CD1c-positive myeloid dendritic cell (primary cell): ENCODE data around the gene TMPRSS13.
"Not testable (repeated sequence)": the region's sequence is repeated elsewhere in the genome, so short reads cannot be mapped to it uniquely, and the experiment has no call there.

ENCODE experiments used
- DNase-seq: peaks from one replicate; pipeline ENCODE4 v3.0.0-alpha.2; 2016; ENCODE audit errors: extremely low spot score

TMPRSS13 gene

DNA sequence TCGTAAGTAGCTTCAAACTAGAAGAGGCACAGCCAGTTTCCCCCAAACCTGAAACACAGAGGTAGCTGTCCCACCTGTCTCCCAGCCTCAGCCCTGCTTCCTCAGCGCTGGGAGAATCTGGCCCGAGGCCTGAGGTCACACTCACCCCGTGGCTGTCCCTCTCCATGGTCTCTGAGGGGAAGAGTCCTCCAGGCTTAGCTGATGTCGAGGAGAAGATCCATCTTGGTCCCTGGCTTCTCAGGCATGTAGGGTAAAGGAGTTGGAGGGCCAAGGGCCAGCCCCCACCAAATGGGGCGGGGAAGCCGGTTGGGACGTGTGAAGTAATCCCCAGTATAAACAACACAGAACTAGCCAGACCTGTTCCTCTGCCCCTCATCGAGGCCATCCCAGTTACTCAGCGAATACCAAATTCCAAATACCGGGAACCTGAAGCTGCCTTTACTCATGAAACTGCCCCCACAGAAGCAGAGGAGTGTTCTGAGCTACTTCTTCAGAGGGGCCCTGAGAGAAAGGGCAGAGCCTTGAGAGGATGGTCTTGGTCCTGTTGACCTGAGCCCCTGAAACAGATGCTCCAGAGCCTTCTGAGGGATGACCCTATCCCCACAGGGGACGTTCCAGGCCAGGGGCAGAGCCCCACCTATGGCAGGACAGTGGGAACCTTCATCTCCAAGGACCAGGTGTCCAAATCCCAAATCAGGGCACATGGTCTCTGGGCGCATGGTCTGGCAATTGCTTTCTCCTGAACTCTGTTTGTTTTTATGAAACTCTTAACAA lies at the start of gene TMPRSS13:
TSS of gene TMPRSS13 (minus strand) at position 261 of the 774 bp plus-strand sequence. CDS start at position 166, 95 bp downstream.
- DNase-seq = no peak

DNA sequence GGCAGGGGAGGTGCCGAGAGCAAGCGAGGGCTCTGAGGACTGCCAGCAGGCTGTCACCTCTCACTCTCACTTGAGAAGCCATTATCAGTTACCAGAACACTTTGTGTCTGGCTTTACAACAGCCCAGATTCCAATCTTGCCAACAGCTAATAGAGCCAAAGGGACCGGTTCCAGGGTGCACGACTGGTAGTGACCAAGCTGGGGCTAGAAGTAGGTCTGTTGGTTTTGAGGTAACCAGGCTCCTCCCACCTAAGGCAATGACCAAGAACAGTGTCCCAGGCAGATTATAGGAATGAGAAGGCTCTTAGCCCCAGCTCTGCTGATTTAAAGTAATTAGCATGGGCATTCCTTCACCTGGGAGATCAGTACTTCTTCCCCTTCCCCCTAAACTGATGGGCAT lies 49.8 kb upstream of the TMPRSS13 start:
- DNase-seq = peak; percentile 2

DNA sequence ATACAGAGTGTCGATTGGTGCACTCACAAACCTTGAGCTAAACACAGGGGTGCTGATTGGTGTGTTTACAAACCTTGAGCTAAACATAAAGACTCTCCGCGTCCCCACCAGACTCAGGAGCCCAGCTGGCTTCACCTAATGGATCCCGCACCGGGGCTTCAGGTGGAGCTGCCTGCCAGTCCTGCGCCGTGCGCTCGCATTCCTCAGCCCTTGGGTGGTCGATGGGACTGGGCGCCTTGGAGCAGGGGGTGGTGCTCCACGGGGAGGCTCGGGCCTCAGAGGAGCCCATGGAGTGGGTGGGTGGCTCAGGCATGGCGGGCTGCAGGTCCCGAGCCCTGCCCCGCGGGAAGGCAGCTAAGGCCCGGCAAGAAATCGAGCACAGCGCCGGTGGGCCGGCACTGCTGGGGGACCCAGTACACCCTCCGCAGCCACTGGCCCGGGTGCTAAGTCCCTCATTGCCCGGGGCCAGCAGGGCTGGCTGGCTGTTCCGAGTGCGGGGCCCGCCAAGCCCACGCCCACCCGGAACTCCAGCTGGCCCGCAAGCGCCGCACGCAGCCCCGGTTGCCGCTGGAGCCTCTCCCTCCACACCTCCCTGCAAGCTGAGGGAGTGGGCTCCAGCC lies 49.2 kb upstream of the TMPRSS13 start:
- not testable (repeated sequence) for DNase-seq

DNA sequence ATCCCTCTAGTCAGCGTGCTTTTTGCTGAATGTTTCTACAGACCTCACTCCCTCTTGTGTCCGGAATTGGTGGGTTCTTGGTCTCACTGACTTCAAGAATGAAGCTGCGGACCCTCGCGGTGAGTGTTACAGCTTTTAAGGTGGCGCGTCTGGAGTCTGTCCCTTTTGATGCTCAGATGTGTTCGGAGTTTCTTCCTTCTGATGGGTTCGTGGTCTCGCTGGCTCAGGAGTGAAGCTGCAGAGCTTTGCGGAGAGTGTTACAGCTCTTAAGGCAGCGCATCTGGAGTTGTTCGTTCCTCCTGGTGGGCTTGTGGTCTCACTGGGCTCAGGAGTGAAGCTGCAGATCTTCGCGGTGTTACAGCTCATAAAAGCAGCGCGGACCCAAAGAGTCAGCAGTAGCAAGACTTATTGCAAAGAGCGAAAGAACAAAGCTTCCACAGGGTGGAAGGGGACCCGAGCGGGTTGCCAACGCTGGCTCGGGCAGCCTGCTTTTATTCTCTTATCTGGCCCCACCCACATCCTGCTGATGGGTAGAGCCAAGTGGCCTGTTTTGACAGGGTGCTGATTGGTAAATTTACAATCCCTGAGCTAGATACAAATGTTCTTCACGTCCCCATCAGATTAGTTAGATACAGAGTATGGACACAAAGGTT lies 48.5 kb upstream of the TMPRSS13 start:
- not testable (repeated sequence) for DNase-seq

DNA sequence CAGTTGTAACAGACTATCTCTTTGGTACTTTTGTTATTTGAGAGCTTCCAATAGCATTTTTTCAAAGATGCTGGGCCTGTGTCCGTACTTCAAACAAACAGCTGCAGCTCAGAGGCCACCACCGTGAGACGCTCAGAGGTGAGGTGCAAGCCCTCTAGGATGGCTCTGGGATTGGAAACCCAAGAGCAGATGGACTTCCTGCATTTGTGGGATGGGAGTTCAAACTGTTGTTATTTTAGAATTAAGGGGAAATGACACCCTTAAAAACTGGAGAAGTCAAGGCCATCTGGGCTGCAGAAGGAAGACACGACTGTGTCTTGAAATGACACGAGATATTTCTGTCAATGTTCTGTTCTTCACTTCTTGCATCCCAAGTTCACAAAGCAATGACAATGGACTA lies 47.8 kb upstream of the TMPRSS13 start:
- DNase-seq = peak; percentile 53

DNA sequence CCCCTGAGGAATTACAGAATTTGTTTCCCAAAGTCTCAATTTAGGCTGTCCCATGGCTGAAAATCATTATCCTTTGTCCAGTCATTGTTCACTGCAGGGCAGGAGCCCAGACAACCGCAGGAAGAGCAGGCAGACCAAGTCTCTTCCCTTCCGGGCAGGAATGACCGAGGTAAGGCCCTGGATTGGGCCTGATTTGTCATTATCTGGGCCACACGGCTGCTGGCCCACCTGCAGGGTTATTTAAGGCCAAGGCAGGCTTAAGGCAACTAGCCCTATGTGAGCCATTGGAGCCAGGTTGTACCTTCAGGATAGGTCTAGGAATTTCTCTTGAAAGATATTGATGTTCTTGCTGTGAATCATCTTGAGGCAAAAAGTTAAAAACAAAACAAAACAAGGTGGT lies 47.2 kb upstream of the TMPRSS13 start:
- DNase-seq = no peak

DNA sequence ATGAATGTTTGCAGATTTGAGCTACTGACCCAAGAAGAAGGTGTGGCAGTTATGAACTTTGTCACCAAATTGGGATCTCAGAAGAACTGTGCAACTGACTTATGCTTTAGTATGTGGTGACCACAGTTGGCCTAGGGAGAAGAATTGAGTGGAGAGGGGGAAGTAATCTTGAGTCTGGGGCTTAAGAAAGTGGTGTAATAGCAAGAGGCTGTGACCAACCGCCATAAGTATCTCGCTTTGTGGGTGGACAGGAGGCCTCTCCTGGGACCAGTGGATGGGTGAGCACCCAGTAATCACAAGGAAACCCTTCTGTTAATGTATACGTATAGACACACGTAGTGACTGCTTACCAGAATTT lies 44.3 kb upstream of the TMPRSS13 start:
- peak; percentile 69 for DNase-seq

DNA sequence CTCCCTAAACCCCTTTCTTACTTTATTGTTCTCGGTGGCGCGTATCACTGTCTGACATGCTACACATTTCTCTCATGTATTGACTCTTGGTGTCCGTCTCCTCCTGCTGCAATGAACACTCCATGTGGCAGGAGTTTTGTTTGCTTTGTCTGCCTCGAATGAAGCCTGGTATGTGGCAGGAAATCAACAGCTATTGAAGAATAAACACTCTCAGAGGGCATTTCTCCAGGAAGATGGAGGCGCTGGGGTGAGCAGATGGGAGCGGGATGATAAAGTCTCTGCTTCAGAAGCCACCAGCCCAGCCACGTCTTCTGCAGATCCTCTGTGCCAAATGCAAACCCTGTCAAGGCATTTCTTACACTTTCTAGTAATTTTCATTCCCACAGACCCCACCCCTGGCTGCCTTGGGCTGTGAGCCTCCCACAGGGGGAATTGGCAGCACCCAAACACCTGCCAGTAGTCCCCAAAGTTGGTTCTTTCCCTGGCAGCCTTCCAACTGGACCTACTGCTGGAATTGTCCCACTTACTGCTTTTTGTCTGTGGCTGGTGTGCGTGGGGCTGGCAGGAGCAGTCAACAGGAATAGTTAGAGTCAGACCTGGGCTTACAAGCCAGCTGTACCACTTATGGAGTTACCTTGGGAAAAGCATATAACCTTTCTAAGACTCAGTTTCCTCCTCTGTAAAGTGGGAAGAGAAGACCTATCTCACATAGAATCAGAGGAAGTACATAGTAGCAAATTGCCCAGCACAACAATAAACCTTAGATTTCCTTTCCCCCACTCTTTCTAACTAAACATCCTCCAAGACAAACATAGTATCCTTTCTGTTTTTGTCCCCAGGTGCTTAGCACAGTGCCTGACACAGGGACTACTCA lies 43.7 kb upstream of the TMPRSS13 start:
- no peak for DNase-seq

DNA sequence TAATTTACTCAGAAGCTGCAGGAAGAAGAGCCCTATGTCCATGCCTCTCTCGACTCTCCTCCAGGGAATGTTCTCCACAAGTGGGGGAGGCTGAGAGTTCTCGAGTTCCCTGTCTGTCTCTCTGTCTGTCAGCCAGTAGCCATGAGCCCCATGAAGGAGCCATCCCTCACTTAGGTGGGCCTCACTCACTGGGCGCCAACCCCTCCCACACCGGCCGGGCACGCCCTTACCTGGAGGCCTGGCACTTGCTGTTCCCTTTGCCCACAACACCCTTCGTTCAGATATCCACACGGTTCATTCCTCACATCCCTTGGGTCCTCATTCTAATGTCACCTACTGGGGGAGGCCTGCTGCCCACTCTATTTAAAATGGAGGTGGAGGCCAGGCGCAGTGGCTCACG lies 42.8 kb upstream of the TMPRSS13 start:
- no peak for DNase-seq

DNA sequence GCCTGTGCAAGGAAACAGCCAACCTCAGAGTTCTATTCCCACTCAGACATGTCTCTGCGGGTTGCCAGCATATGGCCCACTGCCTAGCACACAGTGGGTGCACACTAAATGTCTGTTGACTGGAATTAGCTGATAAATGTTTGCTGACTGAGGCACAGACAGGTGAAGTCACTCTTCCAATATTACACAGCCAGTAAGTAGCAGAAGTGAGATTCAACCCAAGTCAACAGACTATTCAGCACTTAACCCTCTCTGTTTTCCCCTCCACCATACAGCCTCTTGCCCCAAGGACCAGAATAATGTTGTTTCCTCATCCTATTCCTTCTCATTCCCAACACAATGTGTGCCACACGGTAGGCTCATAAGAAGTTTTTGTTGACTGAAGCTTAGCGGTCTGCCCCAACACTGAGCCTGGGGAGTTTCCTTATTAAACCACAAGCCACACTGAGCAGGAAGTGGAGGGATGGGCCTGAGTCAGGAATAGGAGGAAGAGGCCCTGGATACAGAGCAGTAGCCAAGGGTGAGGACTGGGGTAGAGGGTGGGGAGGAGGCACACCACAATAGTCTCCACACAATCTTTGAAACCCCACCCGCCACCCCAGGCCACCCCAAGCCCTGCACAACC lies 41.3 kb upstream of the TMPRSS13 start:
- DNase-seq = peak; percentile 80

DNA sequence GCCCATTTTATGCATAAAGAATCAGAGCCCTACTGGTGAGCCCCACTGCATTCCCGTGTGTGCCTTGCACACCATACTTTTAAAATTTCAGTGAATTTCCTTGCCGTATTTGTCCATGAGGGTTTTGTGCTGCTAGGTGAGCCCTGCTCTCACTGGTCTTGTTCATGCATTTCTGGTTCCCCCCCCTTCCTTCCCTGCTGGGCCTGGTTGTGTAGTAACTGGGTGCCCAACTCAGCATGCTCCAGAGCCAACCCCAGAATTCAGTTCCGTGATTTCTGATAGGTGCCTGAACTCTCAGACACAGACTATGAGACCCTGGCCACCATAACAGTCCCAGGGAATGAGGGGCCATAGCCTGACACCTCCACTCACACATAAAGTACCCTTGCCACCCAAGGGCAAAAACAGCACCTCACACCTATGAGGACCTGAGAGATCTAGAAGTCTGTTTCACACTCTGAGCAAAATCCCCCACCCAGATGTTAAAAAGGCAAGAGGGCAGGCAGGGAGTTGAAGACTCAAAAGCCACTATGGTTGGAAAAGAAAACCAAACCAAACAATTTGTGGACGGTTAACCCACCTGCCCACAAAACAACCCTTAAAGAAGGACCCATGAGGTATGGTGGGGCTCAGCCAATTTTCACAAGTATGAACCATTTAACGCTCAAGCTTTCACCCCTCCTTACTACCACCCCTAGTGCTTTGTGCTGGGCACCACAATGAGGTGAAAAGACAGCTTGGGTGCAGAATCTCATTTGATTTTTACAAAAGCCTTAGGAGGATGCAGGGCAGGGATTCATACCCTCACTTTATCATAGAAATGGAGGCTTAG lies 40.2 kb upstream of the TMPRSS13 start:
- DNase-seq = no peak

DNA sequence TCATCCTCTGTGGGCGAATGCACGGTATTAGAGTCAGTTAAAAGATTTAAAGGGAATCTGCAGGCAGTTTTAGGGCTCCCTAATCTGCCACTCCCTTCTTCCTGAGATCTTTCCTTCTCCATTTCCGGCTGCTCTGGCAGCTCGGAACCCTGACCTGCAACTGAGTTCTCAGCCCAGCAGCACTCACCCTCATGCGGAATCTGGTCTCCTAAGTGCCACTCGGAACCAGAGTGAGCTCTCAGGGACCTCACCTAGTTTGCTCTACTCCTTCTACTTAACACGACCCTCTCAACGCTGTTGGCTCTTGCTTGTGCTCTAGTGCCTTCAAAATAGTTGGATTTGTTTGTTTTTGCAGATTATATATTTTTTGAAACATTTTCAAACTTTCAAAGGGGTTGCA lies 37.7 kb upstream of the TMPRSS13 start:
- DNase-seq = no peak

DNA sequence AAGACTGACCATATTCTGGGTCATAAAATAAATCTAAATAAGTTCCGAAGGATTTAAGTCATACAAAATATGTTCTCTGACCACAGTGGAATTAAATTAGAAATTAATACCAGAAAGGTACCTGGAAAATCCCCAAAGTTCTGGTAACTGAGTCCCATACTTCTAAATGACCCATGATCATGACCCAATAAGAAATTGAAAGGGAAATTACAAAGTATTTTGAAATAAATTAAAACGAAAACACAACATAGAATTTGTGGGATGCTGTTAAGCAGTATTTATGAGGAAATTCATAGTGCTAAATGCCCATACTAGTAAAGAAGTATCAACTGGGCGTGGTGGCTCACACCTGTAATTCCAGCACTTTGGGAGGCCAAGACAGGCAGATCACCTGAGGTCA lies 33.6 kb upstream of the TMPRSS13 start:
- no peak for DNase-seq

DNA sequence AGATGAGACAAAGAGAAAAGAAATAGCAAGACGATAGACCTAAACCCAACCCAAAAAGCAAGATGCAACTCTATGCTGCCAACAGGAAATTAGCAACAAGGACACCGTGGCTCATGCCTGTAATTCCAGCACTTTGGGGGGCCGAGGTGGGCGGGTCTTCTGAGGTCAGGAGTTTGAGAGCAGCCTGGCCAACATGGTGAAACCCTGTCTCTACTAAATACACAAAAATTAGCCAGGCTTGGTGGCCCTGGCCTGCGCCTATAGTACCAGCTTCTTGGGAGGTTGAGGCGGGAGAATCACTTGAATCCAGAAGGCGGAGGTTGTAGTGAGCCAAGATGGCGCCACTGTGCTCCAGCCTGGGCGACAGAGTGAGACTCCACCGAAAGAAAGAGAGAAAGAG lies 32.7 kb upstream of the TMPRSS13 start:
- no peak for DNase-seq

DNA sequence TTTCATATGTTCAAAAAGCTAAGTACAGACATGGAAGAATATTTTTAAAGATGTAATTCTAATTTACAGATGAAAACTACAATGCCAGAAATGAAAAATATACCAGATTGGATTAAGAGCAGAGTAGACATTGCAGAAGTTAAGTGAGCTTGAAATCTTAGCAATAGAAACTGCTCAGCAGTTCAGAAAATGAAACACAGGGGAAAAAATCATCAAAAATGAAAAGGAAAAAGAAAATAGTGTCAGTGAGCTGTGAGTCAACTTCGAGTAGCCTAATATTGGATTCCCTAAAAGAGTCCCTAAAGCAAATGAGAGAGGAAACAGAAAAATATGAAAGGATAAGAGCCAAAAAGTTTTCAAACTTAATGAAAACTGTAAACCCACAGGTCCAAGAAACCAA lies 31.2 kb upstream of the TMPRSS13 start:
- DNase-seq = no peak

DNA sequence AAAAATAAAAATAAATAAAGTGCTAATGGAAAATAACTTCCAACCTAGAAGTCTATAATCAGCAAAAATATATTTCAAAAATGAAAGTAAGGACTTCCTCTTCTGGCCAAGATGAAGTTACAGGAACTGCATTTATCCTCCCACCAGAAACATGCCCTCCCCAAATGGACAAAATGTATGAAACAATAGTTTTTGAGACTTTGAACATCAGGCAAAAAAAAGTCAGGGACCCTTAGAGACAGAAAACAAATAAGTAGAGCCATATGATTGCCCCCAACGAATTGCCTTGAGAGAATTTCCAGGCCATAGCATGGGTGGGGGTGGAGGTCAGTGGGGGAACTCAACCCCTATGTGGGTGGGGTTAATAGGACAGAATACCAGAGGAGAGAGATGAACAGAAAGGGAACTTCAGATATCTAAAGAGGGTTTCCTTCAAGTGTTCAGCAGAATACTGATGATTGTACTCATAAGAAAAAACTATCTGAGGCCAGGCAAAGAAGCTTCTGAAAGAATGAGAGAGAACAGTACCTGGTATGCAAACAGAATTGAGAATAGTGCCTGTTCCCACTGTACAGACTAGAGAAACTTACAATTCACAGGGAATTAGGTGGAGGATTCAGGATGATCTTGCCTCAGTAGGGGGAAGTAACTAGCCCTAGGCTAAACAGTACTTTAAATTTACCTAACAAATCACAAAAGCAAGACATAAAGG lies 30.4 kb upstream of the TMPRSS13 start:
- peak; percentile 76 for DNase-seq

DNA sequence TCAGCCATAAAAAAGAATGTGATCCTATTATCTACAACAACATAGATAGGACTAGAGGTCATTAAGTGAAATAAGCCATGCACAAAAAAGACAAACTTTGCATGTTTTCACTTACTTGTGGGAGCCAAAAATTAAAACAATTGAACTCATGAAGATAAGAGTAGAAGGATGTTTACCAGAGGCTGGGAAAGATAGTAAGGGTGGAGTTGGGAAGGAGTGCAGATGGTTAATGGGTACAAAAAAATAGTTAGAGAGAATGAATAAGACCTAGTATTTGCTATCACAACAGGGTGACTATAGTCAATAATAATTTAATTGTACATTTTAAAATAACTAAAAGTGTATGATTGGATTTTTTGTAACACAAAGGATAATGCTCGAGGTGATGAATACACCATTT lies 29.7 kb upstream of the TMPRSS13 start:
- DNase-seq = no peak

DNA sequence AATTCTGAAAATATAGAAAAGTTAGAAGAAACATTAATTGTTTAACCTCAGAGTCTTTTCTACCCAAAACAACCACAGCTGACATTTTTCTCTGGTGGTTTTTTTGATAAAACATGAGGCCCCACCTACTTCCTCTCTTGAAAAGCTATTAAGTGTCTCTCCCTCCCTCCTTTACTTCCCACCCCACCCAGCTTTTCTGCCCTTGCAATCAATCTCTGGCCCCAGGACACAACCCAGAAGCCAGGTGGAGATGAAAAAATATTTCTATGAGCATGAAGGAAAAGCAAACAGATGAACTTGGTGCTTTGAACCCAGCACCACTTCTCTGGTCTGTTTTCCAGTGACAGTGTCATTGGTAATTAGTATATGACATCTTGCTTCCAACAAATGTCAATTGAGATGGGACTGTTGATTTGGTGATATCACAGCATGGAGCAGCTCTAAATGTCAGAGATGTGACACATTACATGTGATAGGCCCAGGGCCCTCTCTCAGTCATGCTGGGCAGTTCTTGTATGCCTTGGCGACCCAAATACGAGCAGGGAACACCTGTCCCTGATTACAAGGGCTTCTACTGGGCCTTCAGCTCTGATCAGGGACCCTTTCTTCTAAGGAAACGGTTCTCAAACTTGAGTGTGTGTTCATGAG lies 23.9 kb upstream of the TMPRSS13 start:
- DNase-seq = peak; percentile 51
